ENCODE measurements around the gene RTN4R. TPM values are rescaled to one million over a fixed set of nuclear protein-coding genes. Genes with fewer than 3 reads are reported as not detected.

Gene RTN4R
- total and polyA plus RNA-seq, 2 of the 13 experiments (the other 11 are each of a cell fraction or from before 2014, with no cell fraction given): 0.22 to 0.77 TPM

DNA sequence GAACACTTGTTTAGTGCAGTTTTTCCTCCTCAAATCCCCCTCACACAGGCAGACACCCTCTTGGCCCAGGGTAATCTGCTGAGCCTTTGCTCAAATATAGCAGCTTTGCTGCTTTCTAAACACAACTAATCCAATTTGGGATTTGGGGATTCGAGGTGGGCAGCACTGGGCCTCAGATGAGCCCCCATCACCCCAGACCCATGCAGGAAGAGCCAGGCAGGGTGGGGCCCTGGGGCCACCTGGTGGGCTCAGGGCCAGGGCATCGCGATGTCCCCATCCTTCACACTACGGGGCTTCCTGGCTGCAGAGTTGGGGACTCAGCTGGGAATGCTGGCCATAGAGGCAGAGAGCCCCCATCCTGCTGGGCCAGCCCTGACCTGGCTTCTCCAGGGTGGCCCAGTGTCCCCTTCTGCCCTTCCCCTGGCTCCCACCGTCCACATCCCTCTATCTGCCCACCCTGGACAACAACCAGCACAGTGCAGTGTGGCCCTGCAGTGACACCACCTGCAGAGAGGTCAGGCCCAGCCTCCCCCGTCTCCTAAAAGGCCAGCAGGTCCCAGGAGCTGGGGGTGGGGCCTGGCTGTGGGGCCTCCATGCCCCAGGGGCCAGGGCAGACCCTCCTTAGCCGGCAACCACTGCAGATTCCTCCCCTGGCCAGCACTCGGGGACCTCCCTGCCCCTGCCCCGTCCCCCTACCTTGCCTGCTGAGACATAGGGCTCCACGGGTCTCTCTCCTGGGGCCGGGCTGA is 60.7 kb downstream of the RTN4R start (continued):
- TF ChIP-seq, protein P1, sequence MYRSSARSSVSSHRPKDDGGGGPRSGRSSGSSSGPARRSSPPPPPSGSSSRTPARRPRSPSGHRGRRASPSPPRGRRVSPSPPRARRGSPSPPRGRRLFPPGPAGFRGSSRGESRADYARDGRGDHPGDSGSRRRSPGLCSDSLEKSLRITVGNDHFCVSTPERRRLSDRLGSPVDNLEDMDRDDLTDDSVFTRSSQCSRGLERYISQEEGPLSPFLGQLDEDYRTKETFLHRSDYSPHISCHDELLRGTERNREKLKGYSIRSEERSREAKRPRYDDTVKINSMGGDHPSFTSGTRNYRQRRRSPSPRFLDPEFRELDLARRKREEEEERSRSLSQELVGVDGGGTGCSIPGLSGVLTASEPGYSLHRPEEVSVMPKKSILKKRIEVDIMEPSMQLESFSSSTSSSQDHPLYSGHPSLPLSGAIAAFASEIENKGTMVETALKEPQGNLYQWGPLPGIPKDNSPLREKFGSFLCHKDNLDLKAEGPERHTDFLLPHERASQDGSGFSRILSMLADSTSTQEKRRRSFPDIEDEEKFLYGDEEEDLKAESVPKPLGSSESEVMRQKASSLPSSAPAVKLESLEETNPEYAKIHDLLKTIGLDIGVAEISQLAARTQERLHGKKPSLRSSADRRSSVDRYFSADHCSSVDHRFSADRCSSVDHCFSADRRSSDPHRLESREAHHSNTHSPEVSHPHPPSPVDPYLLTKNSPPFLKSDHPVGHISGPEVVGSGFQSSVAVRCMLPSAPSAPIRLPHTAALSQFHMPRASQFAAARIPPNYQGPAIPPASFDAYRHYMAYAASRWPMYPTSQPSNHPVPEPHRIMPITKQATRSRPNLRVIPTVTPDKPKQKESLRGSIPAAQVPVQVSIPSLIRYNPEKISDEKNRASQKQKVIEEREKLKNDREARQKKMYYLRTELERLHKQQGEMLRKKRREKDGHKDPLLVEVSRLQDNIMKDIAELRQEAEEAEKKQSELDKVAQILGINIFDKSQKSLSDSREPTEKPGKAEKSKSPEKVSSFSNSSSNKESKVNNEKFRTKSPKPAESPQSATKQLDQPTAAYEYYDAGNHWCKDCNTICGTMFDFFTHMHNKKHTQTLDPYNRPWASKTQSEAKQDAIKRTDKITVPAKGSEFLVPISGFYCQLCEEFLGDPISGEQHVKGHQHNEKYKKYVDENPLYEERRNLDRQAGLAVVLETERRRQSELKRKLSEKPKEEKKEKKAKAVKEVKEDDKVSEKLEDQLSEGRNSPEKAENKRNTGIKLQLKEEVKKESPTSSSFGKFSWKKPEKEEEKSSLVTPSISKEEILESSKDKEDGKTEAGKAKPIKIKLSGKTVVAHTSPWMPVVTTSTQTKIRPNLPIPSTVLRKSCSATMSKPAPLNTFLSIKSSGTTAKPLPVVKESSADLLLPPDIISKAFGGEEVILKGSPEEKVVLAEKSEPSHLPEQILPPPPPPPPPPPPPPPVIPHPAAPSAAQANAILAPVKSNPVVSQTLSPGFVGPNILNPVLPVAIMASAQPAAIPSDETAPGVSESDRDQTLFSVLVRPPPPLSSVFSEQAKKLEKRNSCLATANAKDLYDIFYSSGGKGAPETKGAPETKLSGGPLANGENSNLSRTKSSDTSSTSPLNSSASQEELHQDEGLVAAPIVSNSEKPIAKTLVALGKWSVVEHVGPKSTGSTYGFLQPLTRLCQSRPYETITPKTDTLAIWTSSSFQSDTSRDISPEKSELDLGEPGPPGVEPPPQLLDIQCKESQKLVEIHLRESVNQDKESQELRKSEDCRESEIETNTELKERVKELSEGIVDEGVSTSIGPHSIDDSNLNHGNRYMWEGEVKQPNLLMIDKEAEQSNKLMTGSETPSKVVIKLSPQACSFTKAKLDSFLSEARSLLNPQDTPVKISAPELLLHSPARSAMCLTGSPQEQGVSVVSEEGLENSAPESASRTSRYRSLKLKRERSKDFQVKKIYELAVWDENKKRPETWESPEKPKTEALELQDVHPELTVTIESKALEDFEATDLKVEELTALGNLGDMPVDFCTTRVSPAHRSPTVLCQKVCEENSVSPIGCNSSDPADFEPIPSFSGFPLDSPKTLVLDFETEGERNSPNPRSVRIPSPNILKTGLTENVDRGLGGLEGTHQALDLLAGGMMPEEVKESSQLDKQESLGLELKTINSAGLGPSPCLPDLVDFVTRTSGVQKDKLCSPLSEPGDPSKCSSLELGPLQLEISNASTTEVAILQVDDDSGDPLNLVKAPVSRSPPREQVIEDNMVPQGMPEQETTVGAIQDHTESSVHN (CRISPR knock-in tag; IDR thresholded peaks at IDR 0.05): no peak
- TF ChIP-seq ZNF746 (CRISPR knock-in tag; IDR thresholded peaks at IDR 0.05) (no peak), HNRNPLL (IDR thresholded peaks at IDR 0.05; ENCODE audit: low read depth, low read length, poor library complexity, severe bottlenecking) (no peak), TBX2 (CRISPR knock-in tag; IDR thresholded peaks at IDR 0.05; ENCODE audit: borderline replicate concordance) (no peak), TRIM24 (CRISPR knock-in tag; IDR thresholded peaks at IDR 0.05) (no peak)
- TF ChIP-seq, protein P2, sequence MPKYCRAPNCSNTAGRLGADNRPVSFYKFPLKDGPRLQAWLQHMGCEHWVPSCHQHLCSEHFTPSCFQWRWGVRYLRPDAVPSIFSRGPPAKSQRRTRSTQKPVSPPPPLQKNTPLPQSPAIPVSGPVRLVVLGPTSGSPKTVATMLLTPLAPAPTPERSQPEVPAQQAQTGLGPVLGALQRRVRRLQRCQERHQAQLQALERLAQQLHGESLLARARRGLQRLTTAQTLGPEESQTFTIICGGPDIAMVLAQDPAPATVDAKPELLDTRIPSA (CRISPR knock-in tag; IDR thresholded peaks at IDR 0.05; ENCODE audit: borderline replicate concordance): no peak
- TF ChIP-seq, protein P3, sequence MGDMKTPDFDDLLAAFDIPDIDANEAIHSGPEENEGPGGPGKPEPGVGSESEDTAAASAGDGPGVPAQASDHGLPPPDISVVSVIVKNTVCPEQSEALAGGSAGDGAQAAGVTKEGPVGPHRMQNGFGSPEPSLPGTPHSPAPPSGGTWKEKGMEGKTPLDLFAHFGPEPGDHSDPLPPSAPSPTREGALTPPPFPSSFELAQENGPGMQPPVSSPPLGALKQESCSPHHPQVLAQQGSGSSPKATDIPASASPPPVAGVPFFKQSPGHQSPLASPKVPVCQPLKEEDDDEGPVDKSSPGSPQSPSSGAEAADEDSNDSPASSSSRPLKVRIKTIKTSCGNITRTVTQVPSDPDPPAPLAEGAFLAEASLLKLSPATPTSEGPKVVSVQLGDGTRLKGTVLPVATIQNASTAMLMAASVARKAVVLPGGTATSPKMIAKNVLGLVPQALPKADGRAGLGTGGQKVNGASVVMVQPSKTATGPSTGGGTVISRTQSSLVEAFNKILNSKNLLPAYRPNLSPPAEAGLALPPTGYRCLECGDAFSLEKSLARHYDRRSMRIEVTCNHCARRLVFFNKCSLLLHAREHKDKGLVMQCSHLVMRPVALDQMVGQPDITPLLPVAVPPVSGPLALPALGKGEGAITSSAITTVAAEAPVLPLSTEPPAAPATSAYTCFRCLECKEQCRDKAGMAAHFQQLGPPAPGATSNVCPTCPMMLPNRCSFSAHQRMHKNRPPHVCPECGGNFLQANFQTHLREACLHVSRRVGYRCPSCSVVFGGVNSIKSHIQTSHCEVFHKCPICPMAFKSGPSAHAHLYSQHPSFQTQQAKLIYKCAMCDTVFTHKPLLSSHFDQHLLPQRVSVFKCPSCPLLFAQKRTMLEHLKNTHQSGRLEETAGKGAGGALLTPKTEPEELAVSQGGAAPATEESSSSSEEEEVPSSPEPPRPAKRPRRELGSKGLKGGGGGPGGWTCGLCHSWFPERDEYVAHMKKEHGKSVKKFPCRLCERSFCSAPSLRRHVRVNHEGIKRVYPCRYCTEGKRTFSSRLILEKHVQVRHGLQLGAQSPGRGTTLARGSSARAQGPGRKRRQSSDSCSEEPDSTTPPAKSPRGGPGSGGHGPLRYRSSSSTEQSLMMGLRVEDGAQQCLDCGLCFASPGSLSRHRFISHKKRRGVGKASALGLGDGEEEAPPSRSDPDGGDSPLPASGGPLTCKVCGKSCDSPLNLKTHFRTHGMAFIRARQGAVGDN (CRISPR knock-in tag; IDR thresholded peaks at IDR 0.05): no peak; the same call in 1 of the 2 replicates

Measured in HepG2 (cell line).